ENCODE data around the gene MPPED2. TPM values are rescaled to one million over a fixed set of nuclear protein-coding genes. Genes with fewer than 3 reads are reported as not detected.

The MPPED2 gene
- total RNA-seq, 2 donors from 2014 or later: 0.24 TPM; not detected in 1

- Mint-ChIP-seq H3K27ac (no peak overlapping the region), H3K4me3 (no peak overlapping the region)
- no peak for DNase-seq (ENCODE audit: low spot score)
Measured at GRCh38 chr11:30535818-30536217, 50.3 kb downstream of the MPPED2 start.

GRCh38 chr11:30533445-30533947 is 52.7 kb downstream of the MPPED2 start:
- H3K9me3 Mint-ChIP-seq: no peaks in the 10 kb centered on the region
- DNase-seq (ENCODE audit: low spot score): no peak
- H3K27me3 Mint-ChIP-seq: peaks cover 0 to 4% of the 10 kb centered on the region in 2 donors
- H3K36me3 Mint-ChIP-seq: no peaks in the 10 kb centered on the region
- no peak overlapping the region for H3K27ac Mint-ChIP-seq
- ATAC-seq: no peak
- peaks cover 0 to 5% of the 10 kb centered on the region in 2 donors for H3K4me1 Mint-ChIP-seq (ENCODE audit: low read depth in 2 of 2)
- H3K4me3 Mint-ChIP-seq: no peak overlapping the region

More at GRCh38 chr11:30535818-30536217, 50.3 kb downstream of the MPPED2 start:
- H3K27me3 Mint-ChIP-seq: peaks cover 0 to 5% of the 10 kb centered on the region in 2 donors
- ATAC-seq: no peak
- H3K4me1 Mint-ChIP-seq (ENCODE audit: low read depth in 2 of 2): peaks cover 0 to 5% of the 10 kb centered on the region in 2 donors
- H3K36me3 Mint-ChIP-seq: no peaks in the 10 kb centered on the region
- H3K9me3 Mint-ChIP-seq: no peaks in the 10 kb centered on the region

- ATAC-seq (no peak), DNase-seq (ENCODE audit: low spot score) (no peak)
- H3K9me3 Mint-ChIP-seq: no peaks in the 10 kb centered on the region
- no peaks in the 10 kb centered on the region for H3K36me3 Mint-ChIP-seq
- H3K4me1 Mint-ChIP-seq (ENCODE audit: low read depth in 2 of 2): peaks cover 0 to under 1% of the 10 kb centered on the region in 2 donors
- no peaks in the 10 kb centered on the region for H3K27me3 Mint-ChIP-seq
- H3K4me3 Mint-ChIP-seq: no peak overlapping the region
- no peak overlapping the region for H3K27ac Mint-ChIP-seq
Measured at GRCh38 chr11:30527566-30527965, 58.6 kb downstream of the MPPED2 start.

GRCh38 chr11:30526558-30526957 is 59.6 kb downstream of the MPPED2 start:
- no peak overlapping the region for H3K4me3 Mint-ChIP-seq
- ATAC-seq (no peak), DNase-seq (ENCODE audit: low spot score) (no peak)
- H3K4me1 Mint-ChIP-seq (ENCODE audit: low read depth in 2 of 2): no peaks in the 10 kb centered on the region
- H3K9me3 Mint-ChIP-seq: no peaks in the 10 kb centered on the region
- no peak overlapping the region for H3K27ac Mint-ChIP-seq
- no peaks in the 10 kb centered on the region for H3K36me3 Mint-ChIP-seq
- no peaks in the 10 kb centered on the region for H3K27me3 Mint-ChIP-seq

GRCh38 chr11:30522536-30523243 is 63.5 kb downstream of the MPPED2 start:
- no peak overlapping the region for H3K27ac Mint-ChIP-seq
- no peaks in the 10 kb centered on the region for H3K36me3 Mint-ChIP-seq
- no peaks in the 10 kb centered on the region for H3K9me3 Mint-ChIP-seq
- H3K4me1 Mint-ChIP-seq (ENCODE audit: low read depth in 2 of 2): no peaks in the 10 kb centered on the region
- ATAC-seq (no peak), DNase-seq (ENCODE audit: low spot score) (no peak)
- no peaks in the 10 kb centered on the region for H3K27me3 Mint-ChIP-seq
- H3K4me3 Mint-ChIP-seq: no peak overlapping the region

- Mint-ChIP-seq H3K27ac (no peak overlapping the region), H3K4me3 (no peak overlapping the region), H3K4me1 (ENCODE audit: low read depth in 2 of 2) (no peaks in the 10 kb centered on the region), H3K27me3 (no peaks in the 10 kb centered on the region), H3K36me3 (no peaks in the 10 kb centered on the region), H3K9me3 (no peaks in the 10 kb centered on the region)
- DNase-seq (ENCODE audit: low spot score) (no peak), ATAC-seq (no peak)
Measured at GRCh38 chr11:30521297-30522071, 64.7 kb downstream of the MPPED2 start.

GRCh38 chr11:30513087-30513486 is 73.1 kb downstream of the MPPED2 start:
- Mint-ChIP-seq H3K27me3 (peaks cover 5 to 14% of the 10 kb centered on the region in 2 donors), H3K36me3 (no peaks in the 10 kb centered on the region), H3K4me3 (no peak overlapping the region), H3K27ac (no peak overlapping the region), H3K4me1 (ENCODE audit: low read depth in 2 of 2) (peaks cover 0 to 7% of the 10 kb centered on the region in 2 donors), H3K9me3 (no peaks in the 10 kb centered on the region)
- no peak for ATAC-seq
- no peak for DNase-seq (ENCODE audit: low spot score)

- Mint-ChIP-seq H3K9me3 (no peaks in the 10 kb centered on the region), H3K27me3 (peaks cover 5 to 14% of the 10 kb centered on the region in 2 donors), H3K4me3 (no peak overlapping the region), H3K36me3 (no peaks in the 10 kb centered on the region), H3K4me1 (ENCODE audit: low read depth in 2 of 2) (peaks cover 0 to 7% of the 10 kb centered on the region in 2 donors), H3K27ac (no peak overlapping the region)
- no peak for DNase-seq (ENCODE audit: low spot score)
- ATAC-seq: no peak
Measured at GRCh38 chr11:30511408-30511807, 74.7 kb downstream of the MPPED2 start.

GRCh38 chr11:30510750-30511149 is 75.4 kb downstream of the MPPED2 start:
- peaks cover 0 to 7% of the 10 kb centered on the region in 2 donors for H3K4me1 Mint-ChIP-seq (ENCODE audit: low read depth in 2 of 2)
- no peaks in the 10 kb centered on the region for H3K36me3 Mint-ChIP-seq
- no peak for ATAC-seq
- peaks cover 5 to 14% of the 10 kb centered on the region in 2 donors for H3K27me3 Mint-ChIP-seq
- H3K4me3 Mint-ChIP-seq: no peak overlapping the region
- no peak for DNase-seq (ENCODE audit: low spot score)
- H3K27ac Mint-ChIP-seq: no peak overlapping the region
- H3K9me3 Mint-ChIP-seq: no peaks in the 10 kb centered on the region

- Mint-ChIP-seq H3K9me3 (no peaks in the 10 kb centered on the region), H3K4me1 (ENCODE audit: low read depth in 2 of 2) (peaks cover 0 to 7% of the 10 kb centered on the region in 2 donors), H3K27ac (no peak overlapping the region), H3K4me3 (no peak overlapping the region), H3K36me3 (no peaks in the 10 kb centered on the region), H3K27me3 (peaks cover 12 to 14% of the 10 kb centered on the region in 2 donors)
- no peak for ATAC-seq
- DNase-seq (ENCODE audit: low spot score): no peak
Measured at GRCh38 chr11:30509364-30509763, 76.8 kb downstream of the MPPED2 start.

- Mint-ChIP-seq H3K27me3 (peaks cover 12 to 14% of the 10 kb centered on the region in 2 donors), H3K27ac (no peak overlapping the region), H3K4me3 (no peak overlapping the region), H3K4me1 (ENCODE audit: low read depth in 2 of 2) (peaks cover 0 to 7% of the 10 kb centered on the region in 2 donors), H3K9me3 (no peaks in the 10 kb centered on the region), H3K36me3 (no peaks in the 10 kb centered on the region)
- ATAC-seq: no peak
- DNase-seq (ENCODE audit: low spot score): no peak
Measured at GRCh38 chr11:30508594-30508993, 77.6 kb downstream of the MPPED2 start.

- Mint-ChIP-seq H3K4me1 (ENCODE audit: low read depth in 2 of 2) (no peaks in the 10 kb centered on the region), H3K4me3 (no peak overlapping the region), H3K27me3 (peaks cover 11 to 20% of the 10 kb centered on the region in 2 donors), H3K9me3 (no peaks in the 10 kb centered on the region), H3K27ac (no peak overlapping the region), H3K36me3 (no peaks in the 10 kb centered on the region)
- ATAC-seq (no peak), DNase-seq (ENCODE audit: low spot score) (no peak)
Measured at GRCh38 chr11:30505603-30506002, 80.5 kb downstream of the MPPED2 start.

- Mint-ChIP-seq H3K4me1 (ENCODE audit: low read depth in 2 of 2) (no peaks in the 10 kb centered on the region), H3K4me3 (no peak overlapping the region), H3K27me3 (peaks cover 8 to 15% of the 10 kb centered on the region in 2 donors), H3K27ac (no peak overlapping the region), H3K36me3 (no peaks in the 10 kb centered on the region), H3K9me3 (peaks cover 3% of the 10 kb centered on the region)
- DNase-seq (ENCODE audit: low spot score) (no peak), ATAC-seq (no peak)
Measured at GRCh38 chr11:30504468-30504867, 81.7 kb downstream of the MPPED2 start.

GRCh38 chr11:30503156-30503555 is 83.0 kb downstream of the MPPED2 start:
- Mint-ChIP-seq H3K27ac (no peak overlapping the region), H3K4me3 (no peak overlapping the region), H3K27me3 (peaks cover 8 to 15% of the 10 kb centered on the region in 2 donors), H3K36me3 (no peaks in the 10 kb centered on the region), H3K9me3 (peaks cover 3% of the 10 kb centered on the region), H3K4me1 (ENCODE audit: low read depth in 2 of 2) (no peaks in the 10 kb centered on the region)
- DNase-seq (ENCODE audit: low spot score) (no peak), ATAC-seq (no peak)
